ENCODE data around the gene MCM9.

GRCh38 chr6:118965843-118966370 is 30.9 kb upstream of the MCM9 start:
- TF ChIP-seq POLR2A (IDR thresholded peaks at IDR 0.05), result no peak
- TF ChIP-seq, protein P1, sequence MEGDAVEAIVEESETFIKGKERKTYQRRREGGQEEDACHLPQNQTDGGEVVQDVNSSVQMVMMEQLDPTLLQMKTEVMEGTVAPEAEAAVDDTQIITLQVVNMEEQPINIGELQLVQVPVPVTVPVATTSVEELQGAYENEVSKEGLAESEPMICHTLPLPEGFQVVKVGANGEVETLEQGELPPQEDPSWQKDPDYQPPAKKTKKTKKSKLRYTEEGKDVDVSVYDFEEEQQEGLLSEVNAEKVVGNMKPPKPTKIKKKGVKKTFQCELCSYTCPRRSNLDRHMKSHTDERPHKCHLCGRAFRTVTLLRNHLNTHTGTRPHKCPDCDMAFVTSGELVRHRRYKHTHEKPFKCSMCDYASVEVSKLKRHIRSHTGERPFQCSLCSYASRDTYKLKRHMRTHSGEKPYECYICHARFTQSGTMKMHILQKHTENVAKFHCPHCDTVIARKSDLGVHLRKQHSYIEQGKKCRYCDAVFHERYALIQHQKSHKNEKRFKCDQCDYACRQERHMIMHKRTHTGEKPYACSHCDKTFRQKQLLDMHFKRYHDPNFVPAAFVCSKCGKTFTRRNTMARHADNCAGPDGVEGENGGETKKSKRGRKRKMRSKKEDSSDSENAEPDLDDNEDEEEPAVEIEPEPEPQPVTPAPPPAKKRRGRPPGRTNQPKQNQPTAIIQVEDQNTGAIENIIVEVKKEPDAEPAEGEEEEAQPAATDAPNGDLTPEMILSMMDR (IDR thresholded peaks at IDR 0.05), result no peak

Measured in adrenal gland (tissue), 5 donors.